UCSD-AML1 (cell line): ENCODE data around the gene CHST3.

Source experiments
- DNase-seq: peaks from one replicate; lab custom pipeline; 2025; ENCODE audit not compliant: unreplicated experiment; lab: John Stamatoyannopoulos, UW

Gene CHST3

GRCh38 chr10:72050873-72051272 is 86.7 kb downstream of the CHST3 start:
- DNase-seq = no peak

- DNase-seq = no peak
Observed at GRCh38 chr10:72053690-72054089, 89.5 kb downstream of the CHST3 start.

GRCh38 chr10:72056113-72056512 is 91.9 kb downstream of the CHST3 start:
- no peak for DNase-seq

GRCh38 chr10:72056932-72057751 is 92.9 kb downstream of the CHST3 start:
- DNase-seq = no peak

- no peak for DNase-seq
Observed at GRCh38 chr10:72058347-72058898, 94.2 kb downstream of the CHST3 start.

- no peak for DNase-seq
Observed at GRCh38 chr10:72058989-72059842, 95.0 kb downstream of the CHST3 start.

GRCh38 chr10:72059843-72060822 is 95.9 kb downstream of the CHST3 start:
- no peak for DNase-seq

GRCh38 chr10:72061491-72061890 is 97.3 kb downstream of the CHST3 start:
- DNase-seq = no peak

GRCh38 chr10:72061930-72062329 is 97.7 kb downstream of the CHST3 start:
- DNase-seq = no peak

- DNase-seq = no peak
Observed at GRCh38 chr10:72062382-72062781, 98.2 kb downstream of the CHST3 start.
